Left ventricle myocardium inferior (tissue), 1 donor: ENCODE results near the gene LRBA. TPM values are rescaled to one million over a fixed set of nuclear protein-coding genes. Genes with fewer than 3 reads are reported as not detected.

ENCODE experiments used
- DNase-seq: peaks from one replicate; pipeline ENCODE4 v3.0.0-alpha.2; 2020
- H3K27ac ChIP-seq: fragments of 200-600 bp; replicated peaks from 2 replicates; pipeline ENCODE4 v1.8.0; 2021
- H3K27me3 ChIP-seq: fragments of 200-600 bp; 2 replicates; pipeline ENCODE4 v1.8.0; 2021; ENCODE audit warnings: low read depth
- H3K36me3 ChIP-seq: fragments of 200-600 bp; 2 replicates; pipeline ENCODE4 v1.8.0; 2021
- H3K4me1 ChIP-seq: fragments of 200-600 bp; 2 replicates; pipeline ENCODE4 v1.8.0; 2021
- H3K4me3 ChIP-seq: fragments of 200-600 bp; 2 replicates; pipeline ENCODE4 v1.8.0; 2021; ENCODE audit warnings: mild to moderate bottlenecking, moderate library complexity
- H3K9me3 ChIP-seq: fragments of 200-600 bp; replicated peaks from 2 replicates; pipeline ENCODE4 v1.8.0; 2021
- CTCF ChIP-seq: fragments of 200-600 bp; IDR thresholded peaks from 2 replicates; pipeline ENCODE4 v1.8.0; 2021; ENCODE audit warnings: antibody characterized with exemption, mild to moderate bottlenecking, borderline replicate concordance
- intact Hi-C: fragments of 100-400 bp; cut with micrococcal nuclease; formaldehyde crosslinking; loops from one replicate; pipeline ENCODE4 v1.11.0; 2022
- total RNA-seq: library from RNA; stranded (reverse); fragmentation: NEBNext Ultra II Directional; extraction: Animal tissue kit (Norgen Biotek cat#: 25700); gene quantifications from one replicate; pipeline ENCODE4 v1.2.1, GENCODE V29; 2021
- donor health status: DM: no; HTN: yes; CAD: no; lungs with severe emphysema.

The LRBA gene
- total RNA-seq, 1 donor from 2014 or later, result 19.1 TPM

GRCh38 chr4:150357829-150358228, 657.3 kb downstream of the LRBA start:
- Histone ChIP-seq H3K9me3 (no peaks in the 10 kb centered on the region), H3K27ac (no peak overlapping the region), H3K27me3 (no peaks in the 10 kb centered on the region), H3K4me3 (no peak overlapping the region), H3K36me3 (no peaks in the 10 kb centered on the region), H3K4me1 (no peaks in the 10 kb centered on the region)
- intact Hi-C loops, result no loop called here
- TF ChIP-seq CTCF, result no peak
- DNase-seq, result no peak

DNA sequence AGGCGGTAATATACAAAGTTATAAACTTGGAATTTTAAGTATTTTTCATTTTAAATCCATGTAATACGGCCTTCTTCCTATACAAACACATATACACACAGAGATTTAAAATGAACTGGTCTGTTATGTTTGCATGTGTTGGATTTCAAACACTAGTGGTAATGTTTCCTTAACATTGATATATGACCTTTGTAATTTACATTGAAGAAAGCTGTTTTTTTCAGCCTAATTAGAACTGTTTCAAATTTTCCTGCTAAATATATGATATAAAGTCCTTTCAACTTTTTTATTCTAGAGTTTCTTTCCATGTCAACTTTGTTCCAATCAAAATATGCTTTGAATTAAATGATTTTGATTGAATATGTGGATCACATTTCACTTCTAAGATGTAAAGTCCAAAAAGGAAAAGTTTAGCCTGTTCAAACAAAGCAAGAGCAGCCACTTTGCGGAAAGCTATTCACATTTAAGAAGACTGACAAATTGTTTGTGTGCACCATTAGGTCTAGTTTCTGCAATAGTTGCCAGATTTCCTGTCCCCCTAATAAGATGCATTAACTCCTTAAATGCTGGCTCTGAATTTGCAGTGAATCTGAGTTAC, 659.1 kb downstream of the LRBA start:
- Histone ChIP-seq H3K9me3 (no peaks in the 10 kb centered on the region), H3K4me1 (no peaks in the 10 kb centered on the region), H3K4me3 (no peak overlapping the region), H3K27ac (no peak overlapping the region), H3K36me3 (no peaks in the 10 kb centered on the region), H3K27me3 (no peaks in the 10 kb centered on the region)
- intact Hi-C loops, result no loop called here
- no peak for DNase-seq
- no peak for TF ChIP-seq CTCF

- H3K27ac ChIP-seq, result no peak overlapping the region
- H3K9me3 ChIP-seq, result no peaks in the 10 kb centered on the region
- H3K36me3 ChIP-seq, result no peaks in the 10 kb centered on the region
- DNase-seq, result no peak
- no peaks in the 10 kb centered on the region for H3K4me1 ChIP-seq
- no peak for TF ChIP-seq CTCF
- intact Hi-C loops, result no loop called here
- no peak overlapping the region for H3K4me3 ChIP-seq
- H3K27me3 ChIP-seq, result no peaks in the 10 kb centered on the region
Observed at GRCh38 chr4:150355418-150355817, 659.7 kb downstream of the LRBA start.

- no peaks in the 10 kb centered on the region for H3K27me3 ChIP-seq
- no peak for DNase-seq
- H3K9me3 ChIP-seq, result no peaks in the 10 kb centered on the region
- TF ChIP-seq CTCF, result no peak
- H3K4me3 ChIP-seq, result no peak overlapping the region
- no peaks in the 10 kb centered on the region for H3K4me1 ChIP-seq
- H3K36me3 ChIP-seq, result no peaks in the 10 kb centered on the region
- H3K27ac ChIP-seq, result no peak overlapping the region
- intact Hi-C loops, result no loop called here
Observed at GRCh38 chr4:150354214-150354796, 660.8 kb downstream of the LRBA start.

DNA sequence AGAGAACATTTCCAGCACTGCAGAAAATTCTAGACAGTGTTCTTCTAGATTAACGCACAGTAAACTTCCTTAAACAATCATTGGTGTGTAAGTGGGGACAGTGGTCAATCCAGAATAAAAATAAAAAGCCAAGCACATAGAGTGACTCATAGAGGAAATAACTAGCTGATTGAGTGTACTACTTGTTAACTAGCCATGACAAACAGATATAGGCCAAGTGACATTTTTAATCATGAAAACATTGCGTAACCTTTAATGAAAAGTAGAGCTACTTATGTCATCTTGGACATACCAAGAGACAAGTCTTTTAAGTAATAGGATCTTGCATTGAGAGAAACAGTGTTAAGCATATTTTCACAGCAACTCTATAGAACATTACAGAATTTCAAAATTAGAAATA, 667.0 kb downstream of the LRBA start:
- Histone ChIP-seq H3K36me3 (no peaks in the 10 kb centered on the region), H3K27ac (no peak overlapping the region), H3K9me3 (no peaks in the 10 kb centered on the region), H3K27me3 (no peaks in the 10 kb centered on the region), H3K4me3 (no peak overlapping the region), H3K4me1 (peaks cover 9% of the 10 kb centered on the region)
- no peak for TF ChIP-seq CTCF
- DNase-seq, result no peak
- intact Hi-C loops, result no loop called here
